Measurements from ENCODE around the gene XYLT2. TPM values are rescaled to one million over a fixed set of nuclear protein-coding genes. Genes with fewer than 3 reads are reported as not detected.
A peak's percentile ranks its signal among the peaks of the same experiment; 100 is the strongest.

The XYLT2 gene
- total and polyA plus RNA-seq, 9 of the 15 experiments (the other 6 are each of a cell fraction or from before 2014, with no cell fraction given) = 0.63 to 9.1 (median 4.3) TPM

DNA sequence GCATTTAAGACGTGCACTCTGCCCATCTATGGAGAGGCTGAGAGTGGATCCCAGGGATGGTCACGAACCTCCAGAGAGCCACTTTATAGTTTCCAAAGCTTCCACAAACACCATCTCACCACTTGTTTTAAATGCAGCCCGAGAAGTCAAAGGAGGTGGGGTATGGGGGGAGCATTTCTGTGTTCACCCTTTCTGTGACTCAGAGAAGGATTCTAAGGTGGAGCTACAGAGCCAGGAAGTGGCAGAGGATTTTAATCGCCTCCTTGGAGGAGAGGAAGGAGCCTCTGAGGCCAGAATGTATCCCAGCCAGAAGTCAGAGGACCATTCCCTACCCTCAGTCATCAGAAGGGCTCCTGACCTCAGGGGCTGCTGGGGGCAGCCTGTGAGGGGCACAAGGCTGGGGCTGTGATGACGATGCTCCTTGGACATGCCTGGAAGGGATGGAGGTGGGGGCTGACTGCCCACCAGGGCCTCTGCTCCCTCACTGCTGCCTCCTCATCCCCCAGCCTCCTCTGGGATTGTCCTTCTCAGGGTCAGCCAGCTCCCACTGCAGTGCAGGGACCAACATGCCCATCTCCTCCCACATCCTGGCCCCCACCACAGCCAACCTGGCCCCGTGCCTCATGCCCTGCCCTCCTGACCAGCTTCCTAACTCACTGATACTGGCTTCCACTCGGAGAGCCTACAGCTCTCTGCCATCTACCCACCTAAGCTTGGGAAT, 2.8 kb downstream of the XYLT2 start (continued):
- TF ChIP-seq ZNF277 (CRISPR knock-in tag; IDR thresholded peaks at IDR 0.05; ENCODE audit: borderline replicate concordance) (no peak), CEBPZ (IDR thresholded peaks at IDR 0.05; ENCODE audit: borderline replicate concordance, low read depth, low read length) (no peak), POLR2G (IDR thresholded peaks at IDR 0.05; ENCODE audit: low read depth, low read length) (peak; percentile 58), POLR2B (IDR thresholded peaks at IDR 0.05; ENCODE audit: low read depth, partially characterized antibody) (peak; percentile 26), IRF2 (CRISPR knock-in tag; IDR thresholded peaks at IDR 0.05) (no peak), CCAR2 (IDR thresholded peaks at IDR 0.05; ENCODE audit: low read depth, low read length) (no peak)
- TF ChIP-seq, protein P1, sequence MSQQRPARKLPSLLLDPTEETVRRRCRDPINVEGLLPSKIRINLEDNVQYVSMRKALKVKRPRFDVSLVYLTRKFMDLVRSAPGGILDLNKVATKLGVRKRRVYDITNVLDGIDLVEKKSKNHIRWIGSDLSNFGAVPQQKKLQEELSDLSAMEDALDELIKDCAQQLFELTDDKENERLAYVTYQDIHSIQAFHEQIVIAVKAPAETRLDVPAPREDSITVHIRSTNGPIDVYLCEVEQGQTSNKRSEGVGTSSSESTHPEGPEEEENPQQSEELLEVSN (IDR thresholded peaks at IDR 0.05; ENCODE audit: borderline replicate concordance in 1 of 2, extremely low read depth in 1 of 2, insufficient read depth in 1 of 2, insufficient read length in 1 of 2, low read depth in 1 of 2, low read length in 1 of 2, poor library complexity in 1 of 2, severe bottlenecking in 1 of 2) = no peak
- TF ChIP-seq, protein P2, sequence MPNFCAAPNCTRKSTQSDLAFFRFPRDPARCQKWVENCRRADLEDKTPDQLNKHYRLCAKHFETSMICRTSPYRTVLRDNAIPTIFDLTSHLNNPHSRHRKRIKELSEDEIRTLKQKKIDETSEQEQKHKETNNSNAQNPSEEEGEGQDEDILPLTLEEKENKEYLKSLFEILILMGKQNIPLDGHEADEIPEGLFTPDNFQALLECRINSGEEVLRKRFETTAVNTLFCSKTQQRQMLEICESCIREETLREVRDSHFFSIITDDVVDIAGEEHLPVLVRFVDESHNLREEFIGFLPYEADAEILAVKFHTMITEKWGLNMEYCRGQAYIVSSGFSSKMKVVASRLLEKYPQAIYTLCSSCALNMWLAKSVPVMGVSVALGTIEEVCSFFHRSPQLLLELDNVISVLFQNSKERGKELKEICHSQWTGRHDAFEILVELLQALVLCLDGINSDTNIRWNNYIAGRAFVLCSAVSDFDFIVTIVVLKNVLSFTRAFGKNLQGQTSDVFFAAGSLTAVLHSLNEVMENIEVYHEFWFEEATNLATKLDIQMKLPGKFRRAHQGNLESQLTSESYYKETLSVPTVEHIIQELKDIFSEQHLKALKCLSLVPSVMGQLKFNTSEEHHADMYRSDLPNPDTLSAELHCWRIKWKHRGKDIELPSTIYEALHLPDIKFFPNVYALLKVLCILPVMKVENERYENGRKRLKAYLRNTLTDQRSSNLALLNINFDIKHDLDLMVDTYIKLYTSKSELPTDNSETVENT (CRISPR knock-in tag; IDR thresholded peaks at IDR 0.05) = 0 out of 2 replicates have a peak, but pooled peaks have one; percentile 12

All from K562 (cell line).